GM18519 (cell line): Measurements from ENCODE around the gene UNC5A.

Experiments used
- ATAC-seq: cut with Tn5 transposase; IDR thresholded peaks from one replicate; pipeline ENCODE4 v1.9.1; 2021; ENCODE audit warnings: mild to moderate bottlenecking, moderate library complexity; ENCODE audit not compliant: unreplicated experiment, low FRiP score

UNC5A gene

DNA sequence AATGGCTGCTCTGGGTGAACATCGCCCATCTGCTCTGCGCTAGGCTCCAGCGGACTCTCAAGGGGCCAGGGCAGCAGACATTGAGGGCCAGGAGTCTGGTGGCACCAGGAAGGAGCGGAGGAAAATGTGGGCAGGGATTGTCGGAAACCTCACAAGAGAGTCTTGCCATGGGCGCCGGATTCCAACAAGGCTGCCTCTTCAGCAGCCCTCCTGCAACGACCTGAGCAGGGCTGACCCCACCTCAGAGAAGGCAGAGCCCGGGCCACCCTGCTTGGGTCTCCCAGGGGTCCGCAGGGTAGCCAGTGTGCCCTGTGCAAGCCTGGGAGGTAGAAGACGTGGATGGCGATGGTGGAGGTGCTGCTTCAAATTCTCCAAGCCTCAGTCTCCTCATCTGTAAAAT, 11.4 kb upstream of the UNC5A start:
- ATAC-seq = no peak

DNA sequence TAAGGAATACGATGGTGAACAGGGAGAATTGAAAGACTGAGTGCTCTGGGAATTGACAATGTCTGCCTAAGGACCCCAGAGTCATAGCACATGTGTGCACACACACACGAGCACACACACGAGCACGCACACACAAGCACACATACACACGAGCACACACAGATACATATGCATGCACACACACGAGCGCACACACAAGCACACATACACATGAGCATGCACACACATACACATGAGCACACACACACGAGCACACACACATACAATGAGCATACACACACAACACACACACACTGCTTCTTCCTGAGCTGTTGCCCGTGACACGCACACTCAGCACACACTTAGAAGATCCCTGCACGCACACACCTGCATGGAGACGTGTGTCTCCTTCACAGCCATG, 10.9 kb upstream of the UNC5A start:
- ATAC-seq = no peak

DNA sequence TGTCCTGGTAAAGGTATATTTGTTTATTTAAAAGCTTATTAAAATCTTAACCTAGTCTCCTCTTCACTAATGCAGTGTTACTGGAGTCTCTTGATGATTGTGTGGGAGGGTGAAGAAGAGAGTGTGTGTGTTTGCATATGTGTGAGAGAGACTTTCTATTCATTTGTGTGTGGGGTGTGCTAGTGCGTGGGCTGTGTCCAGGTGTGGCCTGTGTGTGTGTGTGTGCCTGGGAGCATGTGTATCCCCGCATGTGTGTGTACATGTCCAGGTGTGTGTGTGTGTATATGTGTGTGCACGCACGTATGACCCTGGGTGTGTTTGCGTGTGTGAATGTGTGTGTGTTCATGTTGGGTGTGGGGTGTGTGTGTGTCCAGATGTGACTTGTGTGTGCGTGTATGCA, 10.3 kb upstream of the UNC5A start:
- no peak for ATAC-seq

DNA sequence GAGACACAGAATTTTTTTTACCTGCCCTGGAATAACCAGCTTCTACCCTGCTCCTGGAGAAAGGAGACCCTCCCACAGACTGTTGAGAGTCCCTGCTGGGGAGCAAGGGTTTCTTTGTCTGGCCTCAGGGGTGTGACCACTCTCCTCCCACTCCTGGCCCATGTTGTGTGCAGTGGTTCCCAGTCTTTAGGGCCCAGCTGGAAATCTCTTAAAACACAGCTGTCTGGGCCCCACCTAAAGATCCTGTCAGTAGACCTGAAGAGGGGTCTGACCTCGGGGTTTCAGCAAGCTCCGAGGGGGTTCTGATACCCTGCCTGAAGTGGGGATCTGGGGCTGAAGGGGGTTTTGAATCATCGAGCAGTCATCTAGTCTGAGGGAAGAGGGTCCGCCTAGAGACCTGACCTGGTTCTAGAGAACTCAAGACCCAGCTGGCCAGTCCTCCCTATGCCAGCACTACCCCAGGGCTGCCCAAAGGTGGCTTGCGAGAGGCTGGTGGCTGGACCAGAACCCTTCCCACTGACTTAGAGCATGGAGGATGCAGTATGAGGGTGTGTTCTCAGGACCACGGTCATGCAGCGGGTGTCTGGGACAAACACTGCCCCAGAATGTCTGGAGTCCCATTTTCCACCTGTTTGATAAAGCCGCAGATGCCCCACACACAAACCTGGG, 8.1 kb upstream of the UNC5A start:
- ATAC-seq = no peak

DNA sequence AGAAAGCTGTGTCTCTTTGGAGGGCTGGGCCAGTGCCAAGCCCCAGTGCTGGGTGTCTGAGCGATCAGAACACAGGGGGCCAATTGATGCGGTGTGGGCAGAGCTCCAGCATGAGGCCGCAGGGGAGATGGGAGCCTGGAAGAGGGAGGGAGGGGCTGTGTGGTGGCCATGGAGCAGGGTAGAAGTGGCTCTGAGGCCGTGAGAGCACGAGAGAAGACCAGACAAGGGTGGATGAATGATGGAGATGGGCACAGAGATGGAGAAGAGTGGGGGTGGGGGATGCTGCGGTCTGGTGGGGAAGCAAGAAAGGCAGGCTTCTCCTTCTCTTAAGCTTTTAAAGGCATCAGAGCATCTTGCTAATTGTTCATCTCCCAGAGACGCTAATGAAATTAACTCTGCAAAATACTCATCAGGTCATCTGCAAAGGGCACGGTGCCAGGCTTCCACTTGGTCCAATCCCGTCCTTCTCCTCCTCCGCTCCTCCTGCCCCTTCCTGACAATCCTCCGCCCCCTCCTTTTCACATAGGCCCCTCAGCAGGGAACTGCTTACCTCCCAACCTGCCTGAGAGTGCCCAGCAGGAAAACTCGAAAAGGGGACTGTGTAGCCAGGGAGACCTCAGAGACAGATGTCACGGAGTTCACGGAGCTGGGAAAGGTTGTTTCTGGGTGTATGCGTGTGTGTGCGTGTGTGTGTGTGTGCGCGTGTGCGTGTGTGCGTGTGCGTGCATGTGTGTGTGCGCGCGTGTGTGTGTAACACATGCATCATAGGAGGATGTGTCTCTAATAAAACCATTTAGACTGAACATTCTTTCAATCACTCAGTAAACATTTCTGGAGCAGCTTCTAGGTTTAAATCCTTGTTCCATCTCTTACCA, 7.1 kb upstream of the UNC5A start:
- no peak for ATAC-seq

DNA sequence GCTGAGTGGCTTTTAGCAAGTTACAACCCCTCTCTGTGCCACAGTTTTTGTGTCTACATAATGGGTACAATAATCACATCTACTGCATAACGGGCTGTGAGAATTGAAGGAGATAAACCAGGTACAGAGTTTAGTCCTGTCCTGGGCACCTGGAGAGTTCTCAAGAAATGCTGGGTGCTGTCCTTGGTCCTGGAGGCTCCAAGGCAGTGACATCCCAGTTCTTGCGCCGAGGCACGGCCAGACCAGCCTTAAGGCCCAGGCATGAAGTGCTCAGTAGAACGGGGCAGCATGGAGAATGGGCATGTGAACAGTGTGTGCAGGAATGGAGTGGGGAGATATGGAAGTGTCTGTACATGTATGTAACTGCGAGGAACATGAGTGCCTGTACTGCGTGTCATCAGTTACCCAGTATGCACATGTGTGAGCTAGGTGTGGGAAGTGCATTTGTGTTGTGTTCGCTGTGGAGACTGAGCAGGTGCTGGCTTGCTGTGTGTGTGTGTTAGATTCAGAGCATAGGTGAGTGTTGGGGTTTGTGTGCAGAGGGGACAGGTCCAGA, 6.3 kb upstream of the UNC5A start:
- ATAC-seq = no peak

DNA sequence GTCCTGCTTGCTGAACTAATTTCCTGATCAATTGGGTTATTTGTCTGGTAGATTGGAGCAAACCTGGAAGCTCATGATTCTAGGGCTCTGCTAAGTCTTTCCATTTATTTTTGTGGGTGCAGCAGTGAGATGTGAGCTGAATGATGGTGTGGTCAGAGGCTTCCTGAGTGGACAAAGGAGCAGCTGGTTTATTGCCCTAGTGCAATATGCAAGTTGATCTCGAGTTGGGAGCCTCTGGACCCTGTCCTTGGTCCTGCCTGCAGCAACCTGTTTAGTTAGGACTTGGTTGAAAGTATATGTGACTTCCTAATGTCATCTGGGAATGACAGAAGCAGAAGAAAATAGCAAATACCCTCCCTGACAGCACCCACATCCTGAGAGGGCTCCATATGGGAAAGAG, 4.2 kb upstream of the UNC5A start:
- no peak for ATAC-seq

DNA sequence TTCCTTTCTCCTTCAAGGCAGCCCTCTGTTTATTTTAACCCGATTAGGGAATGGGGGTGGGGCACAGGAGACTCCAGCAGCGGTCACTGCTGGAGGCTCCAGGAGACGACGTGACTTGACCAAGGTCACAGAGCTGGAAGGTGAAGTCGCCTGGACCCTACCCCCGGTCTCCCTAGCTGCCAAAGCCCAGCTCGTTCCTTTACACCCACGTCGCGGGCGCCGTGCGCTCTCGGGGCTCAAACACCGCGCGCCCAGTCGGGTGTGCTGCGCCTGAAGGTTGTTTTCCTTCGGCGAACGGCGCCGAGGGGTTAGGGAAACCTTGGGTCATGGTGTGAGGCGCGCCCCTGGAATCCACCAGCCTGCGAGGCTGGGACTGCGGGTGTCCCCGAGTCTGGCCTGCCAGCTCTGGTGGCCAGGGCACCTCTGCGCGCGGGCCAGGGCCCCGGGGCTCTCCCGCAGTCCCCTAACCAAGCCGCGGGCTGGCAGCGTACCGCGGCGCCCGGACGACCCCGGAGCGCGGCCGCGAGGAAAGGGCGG, 747 bp upstream of the UNC5A start:
- no peak for ATAC-seq

DNA sequence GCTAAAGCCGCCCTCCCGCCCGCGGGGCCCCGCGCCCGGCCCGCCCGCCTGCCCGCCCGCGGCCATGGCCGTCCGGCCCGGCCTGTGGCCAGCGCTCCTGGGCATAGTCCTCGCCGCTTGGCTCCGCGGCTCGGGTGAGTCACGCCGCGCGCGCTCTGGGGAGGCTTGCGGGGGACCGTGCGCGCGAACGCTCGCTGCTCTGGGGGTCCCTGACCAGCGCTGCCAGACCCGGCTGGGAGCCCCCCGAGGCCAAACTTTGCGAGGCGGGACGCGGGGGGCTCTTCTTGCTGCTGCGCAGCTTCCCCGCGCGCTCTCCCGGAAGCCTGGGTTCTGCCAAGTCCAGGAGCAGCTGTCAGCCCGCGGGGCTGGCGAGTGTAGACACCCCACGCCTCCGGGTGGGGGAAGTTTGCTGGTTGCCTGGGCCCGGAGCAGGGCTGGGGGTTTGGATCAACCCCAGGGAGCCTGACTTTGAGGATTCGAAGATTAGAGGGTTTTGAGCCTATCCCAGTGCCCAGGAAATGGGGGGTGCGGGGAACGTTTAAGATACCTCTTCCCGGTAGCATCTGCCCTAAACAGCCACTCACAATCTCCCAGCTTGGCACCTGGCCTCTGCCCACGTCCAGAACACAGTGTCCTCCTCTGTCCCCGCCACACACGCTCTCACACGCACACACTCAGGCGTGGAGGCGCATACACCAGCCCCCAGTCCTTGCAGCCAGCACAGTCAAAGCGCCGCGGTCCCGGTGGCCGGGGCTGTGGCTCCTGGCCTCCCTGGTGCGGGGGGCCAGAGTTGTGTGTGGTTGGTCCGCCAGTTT, 535 bp downstream of the UNC5A start:
- ATAC-seq = no peak

DNA sequence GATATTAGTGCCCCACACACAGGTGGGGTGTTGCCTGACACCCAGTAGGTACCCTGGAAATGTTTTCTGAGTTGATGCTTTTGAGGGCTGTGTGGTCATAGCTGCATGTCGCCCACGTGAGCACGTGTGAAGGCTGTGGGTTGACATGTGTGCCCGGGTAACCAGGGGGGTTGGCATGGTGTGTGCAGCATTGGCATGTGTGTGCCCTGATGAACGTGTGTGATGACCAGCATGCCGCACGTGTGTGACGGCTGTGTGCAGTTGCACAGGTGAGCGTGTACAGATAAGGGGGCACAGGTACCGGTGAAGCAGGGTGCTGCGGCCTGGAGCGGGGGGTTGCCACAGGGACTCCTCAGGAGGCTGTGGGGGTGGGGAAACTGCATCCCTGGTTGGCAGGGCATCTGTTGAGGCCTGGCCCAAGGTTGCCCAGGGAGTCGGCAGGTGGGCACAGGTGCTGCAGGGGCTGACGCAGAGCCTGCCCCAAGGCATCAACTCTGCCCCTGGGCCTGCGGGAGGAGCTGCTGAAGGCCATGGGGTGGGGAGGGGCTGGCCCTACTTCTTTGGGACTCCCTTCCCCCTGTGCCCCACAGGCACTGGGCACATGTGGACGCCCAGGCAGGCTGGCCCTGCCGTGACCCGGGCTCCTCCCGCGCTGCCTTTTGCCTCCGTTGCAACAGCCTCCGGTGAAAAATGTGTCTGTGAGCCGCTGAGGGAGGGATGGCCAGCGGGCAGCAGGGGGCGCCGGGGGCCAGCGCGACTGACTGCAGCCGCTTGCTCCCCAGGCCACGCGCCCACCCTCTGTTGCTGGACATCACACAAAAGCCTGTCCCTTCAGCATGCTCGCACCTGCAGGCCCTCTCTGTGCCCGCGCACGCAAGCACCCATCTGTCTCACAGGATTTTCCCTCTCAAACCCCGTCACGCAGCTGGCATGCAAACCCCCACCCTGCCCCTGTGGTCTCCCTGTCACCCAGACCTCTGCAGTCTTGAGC, 2.2 kb downstream of the UNC5A start:
- no peak for ATAC-seq

DNA sequence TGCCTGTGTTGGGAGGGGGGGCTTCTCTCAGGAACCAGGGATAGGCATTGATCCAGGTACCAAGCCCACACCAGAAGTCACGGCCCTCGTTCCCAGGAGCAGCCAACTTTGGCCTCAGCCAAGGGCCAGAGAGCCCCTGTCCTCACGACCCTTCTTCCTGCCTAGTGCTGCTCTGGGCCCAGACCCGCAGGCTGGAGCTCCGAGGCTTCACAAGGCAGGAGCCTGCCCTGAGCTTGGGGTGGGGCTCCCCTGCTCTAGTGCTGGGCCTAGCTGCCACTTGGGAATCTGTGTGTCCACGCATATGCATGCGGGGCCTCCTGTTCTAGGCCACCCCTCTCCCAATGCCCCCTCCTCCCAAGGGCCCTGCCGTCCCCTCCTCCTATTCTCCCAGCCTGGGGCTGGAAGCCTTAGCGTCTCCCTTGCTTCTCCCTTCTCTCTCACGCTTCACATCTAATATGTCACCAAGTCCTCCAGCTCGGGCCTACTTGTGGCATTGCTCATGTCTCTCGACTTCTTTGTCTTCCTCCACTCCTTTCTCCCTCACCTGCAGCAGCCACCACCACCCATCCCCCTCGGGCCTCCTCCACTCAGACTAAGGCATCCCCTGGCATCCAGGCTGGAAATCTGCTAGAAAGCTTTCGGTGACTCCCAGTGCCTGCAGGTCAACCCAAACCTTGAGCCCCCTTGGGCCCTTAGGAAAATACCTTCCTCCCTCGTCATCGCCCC, 3.4 kb downstream of the UNC5A start:
- ATAC-seq = no peak

DNA sequence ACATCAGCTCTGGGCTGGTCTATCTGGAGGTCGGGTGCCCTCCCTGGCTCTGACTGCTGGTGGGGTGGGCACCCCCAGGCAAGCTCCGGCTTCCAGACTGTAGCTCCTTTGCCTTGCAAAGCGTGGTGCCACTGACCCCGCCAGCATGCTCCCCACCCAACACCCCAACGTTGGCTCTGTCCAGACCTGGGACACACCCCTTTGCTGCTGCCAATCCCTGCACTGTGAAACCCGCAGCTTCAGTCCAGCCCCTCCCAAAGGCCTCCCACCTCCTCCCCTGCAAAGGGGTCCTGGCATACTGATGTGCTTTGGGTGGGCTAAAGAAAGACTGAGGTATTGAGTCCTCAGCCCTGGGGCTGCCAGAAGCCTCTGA, 3.9 kb downstream of the UNC5A start:
- ATAC-seq = no peak

DNA sequence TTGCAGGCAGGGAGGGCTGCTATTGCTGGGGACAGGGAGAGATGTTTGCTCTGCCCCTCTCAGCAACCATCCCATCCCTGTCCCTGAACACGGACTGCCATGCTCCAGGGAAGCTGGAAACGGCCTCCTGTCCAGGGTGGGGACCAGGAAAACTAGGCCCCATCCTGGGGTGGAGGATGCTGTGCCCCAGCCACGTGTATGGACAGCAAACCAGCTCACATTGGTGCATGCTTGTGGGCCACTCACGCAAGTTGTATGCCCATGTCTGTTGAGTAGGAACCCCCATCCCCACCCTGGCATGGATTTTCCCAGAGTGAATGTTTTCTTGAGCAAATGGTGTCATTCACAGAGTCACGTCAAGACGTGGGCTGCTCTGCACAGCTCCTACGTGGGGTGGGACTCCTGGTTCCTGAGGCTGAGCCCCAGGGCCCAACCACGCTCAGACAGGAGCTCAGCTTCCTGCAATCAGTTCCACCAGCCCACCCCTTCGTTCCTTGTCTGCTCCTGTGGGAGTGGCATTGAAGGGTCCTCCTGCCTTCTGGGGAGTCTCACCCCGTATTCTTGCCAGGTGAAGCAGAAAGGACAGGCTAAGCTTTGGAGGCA, 4.6 kb downstream of the UNC5A start:
- ATAC-seq = no peak

DNA sequence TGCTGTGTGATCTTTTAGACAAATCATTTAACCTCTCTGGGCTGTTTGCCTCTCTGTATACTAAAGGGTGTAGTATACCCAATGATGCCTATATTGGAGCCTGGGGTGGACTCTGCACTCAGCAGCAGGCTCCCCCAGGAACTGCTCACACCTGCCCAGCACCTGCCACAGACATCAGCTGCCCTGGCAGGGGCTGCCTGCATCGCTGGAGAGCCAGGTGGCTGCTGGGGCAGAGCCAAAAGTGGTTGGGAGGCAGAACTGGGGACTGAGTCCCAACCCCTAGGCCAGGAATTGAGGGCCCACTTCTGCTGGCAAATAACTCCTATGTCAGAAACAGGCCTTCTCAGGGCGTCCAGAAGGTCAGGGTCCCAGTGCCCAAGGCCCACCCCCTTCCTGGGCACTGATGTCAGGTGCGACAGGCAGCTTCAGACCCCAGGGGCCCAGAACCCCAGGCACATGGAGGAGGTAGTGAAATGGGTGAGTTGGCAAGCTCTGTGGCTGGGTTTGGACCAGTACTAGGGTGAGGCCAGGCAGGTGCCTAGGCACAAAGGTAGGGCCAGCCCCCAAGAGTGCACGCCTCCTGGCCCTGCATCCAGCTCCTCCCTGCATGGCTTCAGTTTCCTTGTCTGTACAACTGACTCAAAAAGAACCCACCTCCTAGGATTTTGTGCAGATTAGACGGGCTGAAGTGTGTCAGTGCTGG, 5.8 kb downstream of the UNC5A start:
- ATAC-seq = no peak

DNA sequence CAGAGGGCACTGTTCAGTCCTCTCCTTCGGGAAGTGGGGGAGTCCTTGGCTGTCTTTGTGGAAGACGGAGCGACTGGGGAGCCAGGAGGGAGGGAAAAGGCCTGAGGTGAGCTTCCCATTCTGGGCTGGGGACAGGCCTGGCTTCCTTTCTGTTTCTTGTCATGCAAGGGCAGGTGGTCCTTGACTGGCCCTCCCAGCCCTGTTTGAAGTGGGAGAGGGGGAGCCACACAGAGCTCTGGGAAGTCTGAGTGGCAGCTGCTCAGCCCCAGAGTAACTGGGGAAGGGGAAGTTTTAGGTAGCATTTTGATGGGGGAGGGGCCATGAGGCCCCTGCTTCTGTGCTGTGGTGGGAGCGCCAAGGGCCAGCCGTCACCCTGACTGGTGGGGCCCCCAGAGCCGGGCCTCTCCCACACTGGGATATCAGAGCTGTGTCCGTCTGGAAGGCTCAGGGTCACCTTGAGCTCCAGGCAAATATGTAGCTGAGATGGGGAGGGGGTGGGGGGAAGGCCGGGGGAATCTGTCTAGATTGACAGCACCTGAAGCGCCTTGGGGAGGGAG, 6.5 kb downstream of the UNC5A start:
- ATAC-seq = no peak

DNA sequence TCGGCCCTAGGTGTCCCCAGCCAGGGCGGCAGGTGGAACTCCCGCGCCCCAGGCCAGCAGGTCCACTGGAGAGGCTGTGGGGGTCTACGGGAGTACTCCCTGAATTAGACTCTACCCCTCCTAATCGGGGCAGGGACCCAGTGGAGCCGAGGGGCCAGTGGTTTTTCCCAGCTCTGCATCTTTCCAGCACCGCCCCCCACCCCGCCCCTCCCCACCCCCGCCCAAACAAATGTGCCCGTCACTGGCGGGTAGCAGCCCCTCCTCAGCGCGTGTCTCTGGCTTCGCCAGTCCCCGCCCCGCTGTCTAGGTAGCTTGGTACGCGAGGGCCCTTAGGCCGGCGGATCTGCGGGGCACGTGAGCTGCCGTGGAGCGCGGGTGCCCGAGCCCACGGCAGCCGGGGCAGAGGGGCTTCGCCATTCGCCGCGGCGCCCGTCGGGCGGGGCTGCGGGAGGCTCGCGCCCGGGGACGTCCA, 7.0 kb downstream of the UNC5A start:
- no peak for ATAC-seq

DNA sequence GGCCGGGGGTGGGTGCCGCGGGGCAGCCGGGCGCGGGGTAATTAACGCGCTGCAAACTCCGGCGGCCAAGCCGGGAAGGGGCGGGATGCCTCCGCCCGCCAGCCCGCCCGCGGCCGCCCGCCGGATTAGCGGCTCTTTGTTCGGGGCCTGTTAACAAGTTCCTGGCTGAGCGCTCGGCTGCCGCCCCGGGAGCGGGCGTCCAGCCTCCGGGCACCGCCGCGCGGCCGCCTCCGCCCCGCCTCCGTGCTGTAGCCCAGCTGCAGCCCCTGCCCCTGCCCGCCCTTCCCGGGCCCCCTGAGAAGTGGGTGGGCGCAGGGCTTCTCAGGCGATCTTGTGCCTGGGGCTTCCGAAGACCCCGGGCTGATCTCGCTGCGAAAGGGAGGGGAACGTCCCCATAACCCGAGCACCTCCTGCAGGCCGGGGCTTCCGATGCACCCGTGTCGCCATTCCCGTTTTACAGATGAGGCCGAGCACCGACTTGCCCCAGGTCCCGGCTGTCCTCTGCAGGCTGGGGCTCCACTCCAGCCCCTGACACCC, 7.5 kb downstream of the UNC5A start:
- no peak for ATAC-seq
